Measurements from ENCODE around the gene UBE2C.
A peak's percentile ranks its signal among the peaks of the same experiment; 100 is the strongest.

UBE2C gene

DNA sequence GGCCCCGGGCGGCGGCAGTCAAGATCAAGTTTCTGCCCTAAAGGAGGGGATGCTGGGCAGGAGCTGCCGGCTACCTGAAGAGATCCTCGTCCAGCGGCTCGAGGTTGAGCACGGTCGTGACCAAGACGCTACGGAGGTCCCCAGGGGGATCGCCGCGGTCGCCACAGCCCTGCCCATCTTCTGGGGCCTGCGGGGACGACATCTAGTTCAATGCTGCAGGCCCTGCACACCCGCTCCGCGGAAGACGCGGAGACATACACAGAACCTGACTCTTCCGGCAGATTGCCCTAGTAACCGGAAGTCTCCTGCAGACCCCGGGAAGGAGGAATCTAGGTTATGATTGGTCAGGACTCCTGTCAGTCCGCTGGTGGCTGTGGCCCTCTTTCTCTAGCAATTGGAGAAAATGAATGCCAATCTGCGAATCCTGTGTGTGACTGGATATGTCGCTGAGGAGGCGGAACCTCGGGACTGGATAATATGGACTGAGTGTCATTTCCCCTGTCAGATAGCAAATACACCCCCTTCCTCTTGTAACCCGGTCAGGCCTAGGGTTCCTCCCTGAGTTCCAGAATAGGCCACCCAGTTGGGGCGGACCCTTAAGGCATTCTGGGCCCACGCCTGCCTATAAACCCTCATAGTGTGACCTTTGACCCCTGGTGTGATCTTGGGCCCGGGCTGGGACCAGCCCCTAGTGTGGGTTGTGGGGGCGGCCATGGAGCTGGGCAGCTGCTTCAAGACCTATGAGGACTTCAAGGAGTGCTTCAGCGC is 44.9 kb downstream of the UBE2C start, which contains the start of the genes ACOT8 and ZSWIM3:
Gene ACOT8 (minus strand): TSS at position 279 of the 768 bp plus-strand sequence. CDS start 77 bp downstream, at position 202.
Gene ZSWIM3 (plus strand): TSS at position 501 of the 768 bp plus-strand sequence. CDS start 212 bp downstream, at position 713.
- peak within 1 kb of the TSS; percentile 81 for H3K4me3 ChIP-seq (ENCODE audit: low read depth, low read length)
- TF ChIP-seq, protein P1, sequence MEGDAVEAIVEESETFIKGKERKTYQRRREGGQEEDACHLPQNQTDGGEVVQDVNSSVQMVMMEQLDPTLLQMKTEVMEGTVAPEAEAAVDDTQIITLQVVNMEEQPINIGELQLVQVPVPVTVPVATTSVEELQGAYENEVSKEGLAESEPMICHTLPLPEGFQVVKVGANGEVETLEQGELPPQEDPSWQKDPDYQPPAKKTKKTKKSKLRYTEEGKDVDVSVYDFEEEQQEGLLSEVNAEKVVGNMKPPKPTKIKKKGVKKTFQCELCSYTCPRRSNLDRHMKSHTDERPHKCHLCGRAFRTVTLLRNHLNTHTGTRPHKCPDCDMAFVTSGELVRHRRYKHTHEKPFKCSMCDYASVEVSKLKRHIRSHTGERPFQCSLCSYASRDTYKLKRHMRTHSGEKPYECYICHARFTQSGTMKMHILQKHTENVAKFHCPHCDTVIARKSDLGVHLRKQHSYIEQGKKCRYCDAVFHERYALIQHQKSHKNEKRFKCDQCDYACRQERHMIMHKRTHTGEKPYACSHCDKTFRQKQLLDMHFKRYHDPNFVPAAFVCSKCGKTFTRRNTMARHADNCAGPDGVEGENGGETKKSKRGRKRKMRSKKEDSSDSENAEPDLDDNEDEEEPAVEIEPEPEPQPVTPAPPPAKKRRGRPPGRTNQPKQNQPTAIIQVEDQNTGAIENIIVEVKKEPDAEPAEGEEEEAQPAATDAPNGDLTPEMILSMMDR (IDR thresholded peaks at IDR 0.05; ENCODE audit: insufficient read depth, low read depth, low read length, missing control alignments): no peak
- peak; percentile 100 for DNase-seq (ENCODE audit: low read depth)

DNA sequence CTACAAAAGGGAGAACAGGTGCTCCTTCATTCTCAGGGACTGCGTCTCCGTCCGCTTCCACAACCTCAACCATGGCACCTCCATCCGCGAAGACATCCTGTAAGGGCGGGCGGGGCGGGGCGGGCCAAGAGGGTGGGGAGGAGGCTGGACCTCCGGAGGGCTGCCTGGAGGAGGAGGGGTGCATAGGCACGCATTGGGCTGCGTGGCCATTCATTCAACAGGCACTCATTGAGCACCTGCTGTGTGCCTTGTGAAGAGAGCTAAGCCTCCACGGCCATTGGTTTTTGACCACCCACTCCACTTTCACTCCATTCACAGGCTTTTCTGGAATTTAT is 45.4 kb downstream of the UBE2C start:
- H3K4me3 ChIP-seq (ENCODE audit: low read depth, low read length): peak overlapping the region; percentile 81
- DNase-seq (ENCODE audit: low read depth): peak; percentile 82
- TF ChIP-seq, protein P1 (IDR thresholded peaks at IDR 0.05; ENCODE audit: insufficient read depth, low read depth, low read length, missing control alignments): no peak

DNA sequence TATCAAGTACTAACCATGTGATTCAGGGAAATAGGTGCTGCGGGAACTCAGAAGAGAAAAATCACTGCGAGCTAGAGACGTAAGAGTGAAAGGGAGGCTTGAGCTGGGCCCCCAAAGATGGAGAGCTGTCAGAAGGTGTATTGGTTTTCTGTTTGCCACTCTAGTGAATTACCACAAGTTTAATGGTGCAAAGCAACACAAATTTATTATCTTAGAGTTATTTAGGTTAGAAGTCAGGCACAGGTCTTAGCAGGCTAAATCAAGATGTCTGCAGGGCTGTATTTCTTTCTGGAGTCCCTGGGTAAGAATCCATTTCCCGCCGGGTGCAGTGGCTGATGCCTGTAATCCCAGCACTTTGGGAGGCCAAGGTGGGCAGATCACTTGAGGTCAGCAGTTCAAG is 47.5 kb downstream of the UBE2C start:
- TF ChIP-seq, protein P1 (IDR thresholded peaks at IDR 0.05; ENCODE audit: insufficient read depth, low read depth, low read length, missing control alignments): no peak

DNA sequence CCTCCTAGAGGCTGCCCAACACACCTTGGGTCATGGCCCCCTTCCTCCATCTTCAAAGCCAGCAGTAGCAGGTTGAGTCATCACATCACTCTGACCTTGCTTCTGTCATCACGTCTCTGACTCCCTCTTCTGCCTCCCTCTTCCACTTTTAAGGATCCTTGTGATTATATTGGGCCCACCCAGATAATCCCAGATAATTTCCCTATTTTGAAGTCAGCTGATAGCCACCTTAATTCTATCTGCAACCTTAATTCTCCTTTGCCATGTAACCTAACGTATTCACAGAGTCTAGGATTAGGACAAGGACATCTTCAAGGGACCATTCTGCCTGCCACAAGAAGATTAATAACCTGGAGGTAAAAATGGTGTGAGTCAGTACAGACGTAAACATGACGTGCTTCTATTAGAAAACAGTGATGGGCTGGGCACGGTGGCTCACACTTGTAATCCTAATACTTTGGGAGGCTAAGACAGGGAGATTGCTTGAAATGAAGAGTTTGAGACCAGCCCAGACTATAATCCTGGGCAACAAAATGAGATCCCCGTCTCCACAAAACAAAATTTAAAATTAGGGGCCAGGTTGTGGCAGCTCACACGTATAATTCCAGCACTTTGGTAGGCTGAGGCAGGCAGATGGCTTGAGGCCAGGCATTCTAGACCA is 48.2 kb downstream of the UBE2C start:
- TF ChIP-seq, protein P1 (IDR thresholded peaks at IDR 0.05; ENCODE audit: insufficient read depth, low read depth, low read length, missing control alignments): no peak
- DNase-seq (ENCODE audit: low read depth): no peak
- H3K4me3 ChIP-seq (ENCODE audit: low read depth, low read length): no peak overlapping the region

More for the DNA sequence above, 47.5 kb downstream of the UBE2C start:
- no peak for DNase-seq (ENCODE audit: low read depth)
- no peak overlapping the region for H3K4me3 ChIP-seq (ENCODE audit: low read depth, low read length)

DNA sequence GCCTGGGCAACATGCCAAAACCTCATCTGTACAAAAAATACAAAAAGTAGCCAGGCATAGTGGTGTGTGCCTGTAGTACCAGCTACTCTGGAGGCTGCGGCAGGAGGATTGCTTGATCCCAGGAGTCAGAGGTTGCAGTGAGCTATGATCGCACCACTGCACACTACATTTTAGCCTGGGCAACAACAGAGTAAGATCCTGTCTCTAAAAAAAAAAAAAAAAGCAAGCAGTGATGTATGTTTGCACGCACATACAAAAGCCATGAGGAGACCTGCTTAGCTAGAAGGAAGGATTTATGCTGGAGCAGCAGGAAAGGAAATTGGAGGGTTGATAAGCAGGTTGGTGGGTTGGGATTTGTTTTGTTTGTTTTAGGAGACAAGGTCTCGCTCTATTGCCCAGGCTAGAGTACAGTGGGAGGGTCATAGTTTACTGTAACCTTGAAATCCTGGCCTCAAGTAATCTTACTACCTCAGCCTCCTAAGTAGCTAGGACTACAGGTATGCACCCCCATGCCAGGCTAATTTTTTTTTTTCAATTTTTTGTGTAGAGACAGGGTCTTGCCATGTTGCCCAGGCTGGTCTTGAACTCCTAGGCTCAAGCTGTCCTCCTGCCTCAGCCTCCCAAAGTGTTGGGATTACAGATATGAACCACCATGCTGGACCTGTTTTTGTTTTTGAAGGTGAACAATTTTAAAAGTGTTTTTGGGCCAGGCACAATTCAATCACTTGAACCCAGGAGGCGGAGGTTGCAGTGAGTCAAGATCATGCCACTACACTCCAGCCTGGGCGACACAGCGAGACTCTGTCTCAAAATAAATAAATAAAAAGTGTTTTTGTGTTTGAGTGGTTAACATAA is 49.0 kb downstream of the UBE2C start:
- H3K4me3 ChIP-seq (ENCODE audit: low read depth, low read length): no peak overlapping the region
- no peak for DNase-seq (ENCODE audit: low read depth)
- TF ChIP-seq, protein P1 (IDR thresholded peaks at IDR 0.05; ENCODE audit: insufficient read depth, low read depth, low read length, missing control alignments): no peak

DNA sequence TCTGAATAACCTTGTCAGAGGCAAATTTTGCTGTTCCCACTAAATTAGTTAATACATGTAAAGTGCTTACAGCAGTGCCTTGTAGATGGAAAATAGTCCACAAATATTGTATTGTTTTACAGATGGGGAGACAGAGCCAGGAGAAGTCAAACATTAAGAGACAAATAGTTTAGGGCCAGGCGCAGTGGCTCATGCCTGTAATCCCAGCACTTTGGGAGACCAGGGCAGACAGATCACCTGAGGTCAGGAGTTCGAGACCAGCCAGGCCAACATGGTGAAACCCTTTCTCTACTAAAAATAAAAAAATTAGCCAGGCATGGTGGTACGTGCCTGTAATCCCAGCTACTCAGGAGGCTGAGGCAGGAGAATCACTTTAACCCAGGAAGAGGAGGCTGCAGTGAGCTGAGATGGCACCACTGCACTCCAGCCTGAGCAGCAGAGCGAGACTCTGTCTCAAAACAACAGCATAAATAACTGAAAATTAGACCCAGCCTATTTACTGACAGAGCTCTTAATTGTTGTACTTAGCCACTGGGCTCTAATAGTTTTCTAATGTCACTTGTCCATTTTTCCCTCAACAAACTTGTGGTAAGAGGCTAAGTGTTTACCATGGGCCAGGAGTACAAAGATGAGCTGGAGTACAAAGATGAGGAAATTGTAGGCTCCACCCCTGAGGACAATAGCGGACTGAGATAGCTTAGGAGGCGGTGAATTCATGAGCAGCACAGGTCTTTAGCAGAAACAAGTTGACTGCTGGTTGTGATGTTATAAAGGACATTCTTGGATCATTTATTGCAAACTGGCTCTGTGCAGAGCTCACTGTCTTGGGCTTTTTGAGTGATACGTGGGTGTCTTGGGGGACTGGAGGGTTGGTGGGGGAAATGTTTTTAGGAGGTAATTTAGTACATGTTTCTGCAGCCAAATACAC is 51.4 kb downstream of the UBE2C start:
- no peak overlapping the region for H3K4me3 ChIP-seq (ENCODE audit: low read depth, low read length)
- DNase-seq (ENCODE audit: low read depth): no peak
- TF ChIP-seq, protein P1 (IDR thresholded peaks at IDR 0.05; ENCODE audit: insufficient read depth, low read depth, low read length, missing control alignments): no peak

Data from GM12865 (cell line).